Epidermal melanocyte (primary cell): ENCODE measurements around the gene DNAH1.

ENCODE experiments used
- DNase-seq: peaks from one replicate; pipeline ENCODE4 v3.0.0; 2011; ENCODE audit warnings: low spot score; ENCODE audit not compliant: insufficient read length

DNAH1 gene

DNA sequence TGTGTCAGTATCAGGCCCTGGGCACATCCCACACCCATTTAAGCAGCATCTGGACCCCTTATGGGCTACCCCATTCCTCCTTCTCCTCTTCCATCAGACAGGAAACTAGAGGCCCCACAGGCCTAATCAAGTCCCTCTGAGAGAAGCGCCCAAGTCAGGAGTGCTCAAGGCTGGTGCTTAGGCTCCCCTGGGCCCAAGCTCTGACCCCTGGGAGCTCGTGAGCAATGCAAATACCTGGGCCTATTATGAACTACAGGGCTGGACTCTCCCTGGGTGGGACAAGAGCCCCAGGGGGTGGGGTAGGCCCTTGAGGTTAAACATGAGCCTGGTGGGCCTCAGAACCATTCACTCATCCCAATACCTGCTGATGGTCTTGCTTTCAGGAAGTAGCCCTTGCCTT, 71.4 kb downstream of the DNAH1 start:
- no peak for DNase-seq

DNA sequence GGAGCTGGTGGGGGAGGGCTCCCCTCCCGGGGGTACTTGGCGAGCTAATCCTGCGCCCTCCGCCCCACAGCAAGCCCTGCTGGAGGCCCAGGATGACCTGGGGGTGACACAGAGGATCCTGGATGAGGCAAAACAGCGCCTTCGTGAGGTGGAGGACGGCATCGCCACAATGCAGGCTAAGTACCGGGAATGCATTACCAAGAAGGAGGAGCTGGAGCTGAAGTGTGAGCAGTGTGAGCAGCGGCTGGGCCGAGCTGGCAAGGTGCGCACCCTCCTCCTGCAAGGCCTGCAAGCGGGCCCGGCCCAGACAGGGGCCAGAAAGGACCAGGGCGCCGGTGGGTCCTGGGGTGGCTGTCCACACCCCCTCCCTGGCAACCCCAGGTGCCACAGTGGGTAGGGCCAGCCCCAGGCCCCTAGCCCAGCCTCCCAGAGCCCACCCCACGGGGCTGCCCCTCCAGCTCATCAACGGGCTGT, 72.3 kb downstream of the DNAH1 start:
- DNase-seq = no peak

DNA sequence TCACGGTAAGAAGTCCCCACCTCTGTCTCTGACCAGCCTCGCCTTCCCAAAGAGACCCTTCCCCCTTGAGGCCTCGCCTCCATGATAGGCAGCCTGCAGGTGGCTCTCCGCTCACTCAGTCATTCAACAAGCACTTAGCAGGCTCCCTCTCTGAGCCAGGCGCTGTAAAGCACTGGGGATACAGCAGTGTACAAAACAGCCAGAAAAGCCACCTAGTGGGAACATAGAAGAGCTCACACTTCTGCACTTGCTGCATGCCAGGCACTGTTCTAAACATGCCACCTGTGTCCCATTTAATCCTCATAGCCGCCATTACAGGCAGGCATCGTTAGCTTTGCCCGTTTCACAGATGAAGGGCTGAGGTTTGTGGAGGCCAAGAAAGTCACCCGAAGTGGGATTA, 72.8 kb downstream of the DNAH1 start:
- DNase-seq = no peak

DNA sequence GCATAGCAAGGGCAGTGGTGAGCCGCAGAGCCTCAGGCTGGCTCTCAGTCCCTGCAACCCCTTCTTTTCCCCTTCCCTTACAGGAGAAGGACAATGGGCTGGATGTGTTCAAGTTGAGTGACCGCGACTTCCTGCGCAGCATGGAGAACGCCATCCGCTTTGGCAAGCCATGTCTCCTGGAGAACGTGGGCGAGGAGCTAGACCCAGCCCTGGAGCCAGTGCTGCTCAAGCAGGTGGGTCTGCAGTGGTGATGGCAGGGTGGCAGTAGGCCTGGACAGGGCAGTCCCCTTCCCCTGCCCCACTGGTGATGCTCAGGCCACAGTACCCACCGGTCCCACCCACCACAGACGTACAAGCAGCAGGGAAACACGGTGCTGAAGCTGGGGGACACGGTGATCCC, 75.0 kb downstream of the DNAH1 start:
- no peak for DNase-seq

DNA sequence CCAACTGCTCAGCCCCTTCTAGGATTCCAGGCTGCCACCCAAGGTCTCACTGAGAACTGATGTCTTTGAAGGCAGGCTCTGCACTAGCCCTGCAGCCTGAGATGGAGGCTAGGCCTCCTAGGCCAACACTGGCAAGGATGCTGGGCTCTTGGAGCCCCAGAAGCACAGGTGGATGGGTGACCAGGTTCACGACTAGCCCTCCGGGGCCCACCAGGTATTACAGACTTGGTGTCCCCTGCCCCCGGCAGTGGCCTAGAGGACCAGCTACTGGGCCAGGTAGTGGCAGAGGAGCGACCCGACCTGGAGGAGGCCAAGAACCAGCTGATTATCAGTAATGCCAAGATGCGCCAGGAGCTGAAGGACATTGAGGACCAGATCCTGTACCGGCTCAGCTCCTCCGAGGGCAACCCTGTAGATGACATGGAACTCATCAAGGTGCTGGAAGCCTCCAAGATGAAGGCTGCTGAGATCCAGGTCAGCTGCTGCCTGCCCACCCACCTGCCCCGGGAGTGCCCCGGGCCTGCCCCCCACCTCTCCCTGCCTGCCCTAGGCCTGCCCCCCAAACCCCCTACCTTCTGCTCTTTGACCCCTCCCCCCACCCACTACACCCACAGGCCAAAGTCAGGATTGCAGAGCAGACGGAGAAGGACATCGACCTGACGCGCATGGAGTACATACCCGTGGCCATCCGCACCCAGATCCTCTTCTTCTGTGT, 76.3 kb downstream of the DNAH1 start:
- no peak for DNase-seq

DNA sequence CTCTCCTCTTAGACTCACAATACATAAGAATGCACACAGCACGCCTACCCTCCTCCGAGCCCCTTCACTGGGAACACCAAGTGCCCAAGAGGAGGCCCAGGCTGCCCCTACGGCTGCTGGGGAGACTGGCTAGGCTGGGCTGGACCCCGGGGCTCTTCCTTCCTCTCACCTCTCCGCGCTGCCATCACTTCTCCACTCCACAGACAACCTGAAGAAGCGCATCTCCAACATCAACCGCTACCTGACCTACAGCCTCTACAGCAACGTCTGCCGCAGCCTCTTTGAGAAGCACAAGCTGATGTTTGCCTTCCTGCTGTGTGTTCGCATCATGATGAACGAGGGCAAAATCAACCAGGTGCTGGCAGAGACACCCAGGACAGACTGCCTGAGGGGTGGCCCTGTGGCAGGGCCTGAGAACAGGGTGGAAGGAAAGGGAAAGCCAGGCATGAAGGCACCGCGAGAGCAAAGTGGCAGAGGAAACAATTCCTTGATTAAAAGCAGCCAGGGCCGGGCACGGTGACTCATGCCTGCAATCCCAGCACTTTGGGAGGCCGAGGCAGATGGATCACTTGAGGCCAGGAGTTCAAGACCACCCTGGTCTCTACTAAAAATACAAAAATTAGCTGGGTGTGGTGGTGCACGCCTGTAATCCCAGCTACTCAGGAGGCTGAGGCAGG, 77.2 kb downstream of the DNAH1 start:
- no peak for DNase-seq

DNA sequence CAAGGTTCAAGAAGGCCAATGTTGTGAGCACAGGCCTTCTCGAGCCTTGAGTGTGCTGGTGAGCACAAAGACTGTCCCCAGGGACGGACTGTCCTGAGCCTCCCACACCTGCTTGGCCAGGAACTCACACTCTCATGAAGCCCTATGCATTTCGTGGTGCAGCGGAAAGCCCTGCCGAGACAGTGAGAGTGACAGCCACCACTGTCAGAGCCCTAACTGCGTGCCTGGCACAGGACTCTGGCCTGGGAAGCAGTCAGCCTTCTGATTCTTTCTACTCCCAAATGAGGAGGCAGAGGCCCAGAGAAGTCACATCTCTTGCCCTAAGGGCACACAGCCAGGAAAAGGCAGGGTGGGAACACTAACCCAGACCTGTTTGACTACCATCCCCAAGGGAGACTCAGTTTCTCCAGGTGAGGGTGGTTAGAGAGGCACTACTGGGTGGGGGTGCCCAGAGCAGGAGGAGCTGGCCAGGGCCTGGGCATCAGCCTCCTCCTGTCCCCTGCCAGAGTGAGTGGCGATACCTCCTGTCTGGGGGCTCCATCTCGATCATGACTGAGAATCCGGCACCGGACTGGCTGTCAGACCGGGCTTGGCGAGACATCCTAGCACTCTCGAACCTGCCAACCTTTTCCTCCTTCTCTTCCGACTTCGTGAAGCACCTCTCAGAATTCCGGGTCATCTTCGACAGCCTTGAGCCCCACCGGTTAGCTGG, 78.0 kb downstream of the DNAH1 start:
- DNase-seq = no peak

DNA sequence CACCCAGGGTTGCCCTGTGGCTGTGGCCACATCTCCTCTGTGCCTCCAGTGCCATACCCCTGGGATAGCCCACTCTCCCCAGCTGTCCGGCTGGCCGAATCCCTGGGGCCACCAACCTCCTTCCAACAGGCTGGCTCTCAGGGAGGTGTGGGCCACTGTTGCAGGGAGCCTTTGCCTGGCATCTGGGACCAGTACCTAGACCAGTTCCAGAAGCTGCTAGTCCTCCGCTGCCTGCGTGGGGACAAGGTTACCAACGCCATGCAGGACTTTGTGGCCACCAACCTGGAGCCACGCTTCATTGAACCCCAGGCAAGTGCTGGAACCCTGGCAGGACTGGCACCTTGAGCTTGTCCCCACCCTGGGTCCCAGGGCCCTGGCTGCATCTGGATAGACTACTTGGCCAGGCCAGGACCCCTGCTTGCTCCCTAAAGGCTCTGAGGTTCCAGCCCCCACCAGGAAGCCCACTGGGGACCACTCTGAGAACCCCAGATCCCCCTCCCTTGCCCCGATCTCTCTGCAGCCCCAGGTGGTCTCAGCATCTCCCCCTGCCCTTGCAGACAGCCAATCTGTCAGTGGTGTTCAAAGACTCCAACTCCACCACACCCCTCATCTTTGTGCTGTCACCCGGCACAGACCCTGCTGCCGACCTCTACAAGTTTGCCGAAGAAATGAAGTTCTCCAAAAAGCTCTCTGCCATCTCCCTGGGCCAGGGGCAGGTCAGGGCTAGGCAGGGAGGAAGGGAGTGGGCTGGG, 78.8 kb downstream of the DNAH1 start:
- no peak for DNase-seq

DNA sequence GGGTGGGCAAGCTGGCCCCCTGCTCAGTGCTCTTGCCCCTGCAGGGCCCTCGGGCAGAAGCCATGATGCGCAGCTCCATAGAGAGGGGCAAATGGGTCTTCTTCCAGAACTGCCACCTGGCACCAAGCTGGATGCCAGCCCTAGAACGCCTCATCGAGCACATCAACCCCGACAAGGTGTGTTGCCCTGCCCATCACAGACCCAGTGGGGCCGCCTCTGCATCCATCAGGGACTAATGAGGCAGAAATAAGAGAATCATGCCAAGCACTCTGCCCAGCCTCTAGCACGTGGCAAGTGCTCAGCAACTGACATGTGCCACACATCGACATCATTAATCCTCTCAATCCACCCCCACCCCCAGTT, 79.4 kb downstream of the DNAH1 start:
- no peak for DNase-seq

DNA sequence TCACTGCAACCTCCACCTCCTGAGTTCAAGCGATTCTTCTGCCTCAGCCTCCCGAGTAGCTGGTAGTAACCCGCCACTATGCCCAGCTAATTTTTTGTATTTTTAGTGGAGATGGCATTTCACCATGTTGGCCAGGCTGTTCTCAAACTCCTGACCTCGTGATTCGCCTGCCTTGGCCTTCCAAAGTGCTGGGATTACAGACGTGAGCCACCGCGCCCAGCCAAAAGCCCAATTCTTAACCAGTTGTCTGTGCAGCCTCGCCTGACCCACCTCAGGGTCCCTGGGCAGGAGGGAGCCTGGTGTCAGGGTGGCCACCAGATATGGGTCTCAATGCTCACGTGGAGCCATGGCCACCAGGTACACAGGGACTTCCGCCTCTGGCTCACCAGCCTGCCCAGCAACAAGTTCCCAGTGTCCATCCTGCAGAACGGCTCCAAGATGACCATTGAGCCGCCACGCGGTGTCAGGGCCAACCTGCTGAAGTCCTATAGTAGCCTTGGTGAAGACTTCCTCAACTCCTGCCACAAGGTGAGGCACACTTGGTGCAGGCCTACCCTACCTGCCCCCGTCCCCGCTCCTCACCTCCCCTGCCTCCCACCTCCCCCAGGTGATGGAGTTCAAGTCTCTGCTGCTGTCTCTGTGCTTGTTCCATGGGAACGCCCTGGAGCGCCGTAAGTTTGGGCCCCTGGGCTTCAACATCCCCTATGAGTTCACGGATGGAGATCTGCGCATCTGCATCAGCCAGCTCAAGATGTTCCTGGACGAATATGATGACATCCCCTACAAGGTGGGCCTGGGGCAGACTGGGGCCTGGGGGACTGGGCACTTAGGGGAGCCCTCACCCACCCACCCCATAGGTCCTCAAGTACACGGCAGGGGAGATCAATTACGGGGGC, 80.1 kb downstream of the DNAH1 start:
- no peak for DNase-seq

DNA sequence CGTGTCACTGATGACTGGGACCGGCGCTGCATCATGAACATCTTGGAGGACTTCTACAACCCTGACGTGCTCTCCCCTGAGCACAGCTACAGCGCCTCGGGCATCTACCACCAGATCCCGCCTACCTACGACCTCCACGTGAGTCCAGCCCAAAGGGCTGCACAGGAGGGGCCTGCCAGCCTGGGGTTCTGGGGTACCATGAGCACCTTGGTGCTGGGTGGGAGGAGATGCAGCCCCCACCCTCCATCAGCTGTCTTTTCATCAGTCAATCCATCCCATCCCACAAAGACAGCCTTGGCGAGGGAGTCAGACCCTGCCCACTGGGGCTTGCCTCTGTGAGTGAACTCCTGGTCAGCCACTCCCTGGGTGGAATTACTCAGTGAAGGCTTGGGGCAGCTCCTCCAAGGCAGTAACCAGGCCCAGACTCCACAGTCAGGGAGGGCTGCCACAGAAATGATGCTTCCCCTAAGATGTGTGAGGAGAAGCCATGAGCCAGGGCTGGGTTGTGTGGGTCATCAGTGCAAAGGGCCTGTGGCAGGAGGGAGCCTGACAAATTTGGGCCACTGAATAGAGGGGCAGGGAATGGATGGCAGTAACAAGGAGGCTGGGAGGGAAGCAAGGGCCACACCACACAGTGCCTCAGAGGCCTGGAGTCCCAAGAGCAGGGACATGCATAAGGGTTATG, 80.9 kb downstream of the DNAH1 start:
- no peak for DNase-seq

DNA sequence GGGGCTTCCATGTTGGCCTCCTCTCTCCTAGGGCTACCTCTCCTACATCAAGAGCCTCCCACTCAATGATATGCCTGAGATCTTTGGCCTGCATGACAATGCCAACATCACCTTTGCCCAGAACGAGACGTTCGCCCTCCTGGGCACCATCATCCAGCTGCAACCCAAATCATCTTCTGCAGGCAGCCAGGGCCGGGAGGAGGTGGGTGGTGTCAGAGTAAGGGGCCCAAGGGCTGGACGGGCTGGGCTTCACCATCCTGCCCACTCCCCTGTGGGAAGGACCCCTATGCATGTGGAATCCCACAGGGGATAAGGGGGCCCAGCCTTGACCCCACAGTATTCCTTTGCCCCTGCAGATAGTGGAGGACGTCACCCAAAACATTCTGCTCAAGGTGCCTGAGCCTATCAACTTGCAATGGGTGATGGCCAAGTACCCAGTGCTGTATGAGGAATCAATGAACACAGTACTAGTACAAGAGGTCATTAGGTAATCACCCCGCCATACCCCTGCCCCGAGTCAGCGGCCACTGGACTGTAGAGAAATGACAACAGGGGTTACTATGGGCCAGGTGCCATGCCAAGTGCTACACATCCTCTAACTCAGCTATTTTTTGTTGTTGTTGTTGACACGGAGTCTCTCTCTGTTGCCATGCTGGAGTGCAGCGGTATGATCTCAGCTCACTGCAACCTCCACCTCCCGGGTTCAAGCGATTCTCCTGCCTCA, 81.7 kb downstream of the DNAH1 start:
- no peak for DNase-seq

DNA sequence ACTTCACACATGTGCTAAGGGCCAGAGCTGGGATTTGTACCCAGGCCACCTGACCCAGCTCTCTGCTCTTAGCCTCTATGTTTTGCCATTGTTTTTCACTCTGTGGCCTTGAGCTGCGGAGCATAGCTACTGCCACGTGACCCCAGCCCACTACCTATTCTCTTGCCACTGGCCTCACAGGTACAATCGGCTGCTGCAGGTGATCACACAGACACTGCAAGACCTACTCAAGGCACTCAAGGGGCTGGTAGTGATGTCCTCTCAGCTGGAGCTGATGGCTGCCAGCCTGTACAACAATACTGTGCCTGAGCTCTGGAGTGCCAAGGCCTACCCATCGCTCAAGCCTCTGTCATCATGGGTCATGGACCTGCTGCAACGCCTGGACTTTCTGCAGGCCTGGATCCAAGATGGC, 82.6 kb downstream of the DNAH1 start:
- DNase-seq = no peak

DNA sequence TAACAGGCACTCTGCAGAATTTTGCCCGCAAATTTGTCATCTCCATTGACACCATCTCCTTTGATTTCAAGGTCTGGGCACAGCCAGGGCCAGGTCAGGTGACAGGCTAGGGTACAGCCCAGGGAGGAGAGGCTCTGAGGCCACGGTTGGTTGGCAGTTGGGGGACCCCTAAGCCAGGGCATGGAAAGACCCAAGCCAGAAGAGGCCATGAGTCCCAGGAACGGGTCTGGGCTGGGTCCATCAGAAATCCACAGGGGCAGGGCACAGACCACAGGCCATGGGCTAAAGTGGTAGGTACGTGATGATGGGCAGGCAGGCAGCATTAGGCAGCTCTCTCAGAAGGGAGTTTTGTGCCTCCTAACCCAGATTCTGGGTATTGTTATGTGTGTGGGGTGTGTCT, 83.0 kb downstream of the DNAH1 start:
- DNase-seq = no peak

DNA sequence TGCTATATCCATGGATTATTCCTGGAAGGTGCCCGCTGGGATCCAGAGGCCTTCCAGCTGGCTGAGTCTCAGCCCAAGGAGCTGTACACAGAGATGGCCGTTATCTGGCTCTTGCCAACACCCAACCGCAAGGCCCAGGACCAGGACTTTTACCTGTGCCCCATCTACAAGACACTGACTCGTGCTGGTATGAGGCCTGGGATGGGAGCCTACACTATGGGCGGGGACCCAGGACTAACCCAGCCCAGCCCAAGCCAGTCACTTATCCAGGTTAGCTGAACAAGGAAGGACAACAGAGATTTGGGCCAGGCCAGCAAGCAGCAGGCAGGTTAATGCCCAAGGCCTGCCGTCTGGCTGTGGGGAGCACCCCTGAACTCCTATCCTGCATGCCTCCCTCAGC, 83.5 kb downstream of the DNAH1 start:
- no peak for DNase-seq

DNA sequence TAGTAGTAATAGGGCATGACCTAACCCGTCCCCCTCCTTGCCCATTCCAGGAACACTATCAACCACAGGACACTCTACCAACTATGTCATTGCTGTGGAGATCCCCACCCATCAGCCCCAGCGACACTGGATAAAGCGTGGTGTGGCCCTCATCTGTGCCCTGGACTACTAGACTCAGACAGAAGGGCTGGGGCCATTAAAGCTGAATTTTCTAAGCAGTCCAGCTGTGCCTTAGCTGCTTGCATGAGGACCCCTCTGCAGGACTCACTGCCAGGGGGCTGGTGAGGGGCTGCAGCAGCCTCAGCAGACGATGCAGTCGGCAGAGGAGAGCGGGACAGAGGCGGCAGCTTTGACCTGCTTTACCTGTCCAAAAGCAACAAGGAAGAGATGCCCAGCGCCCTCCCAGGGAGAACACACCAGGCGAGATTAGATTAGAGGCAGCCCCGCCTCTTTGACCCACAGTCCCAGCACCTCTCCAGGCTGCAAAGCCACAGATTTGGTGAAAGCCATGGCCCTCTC, 84.2 kb downstream of the DNAH1 start:
- no peak for DNase-seq

DNA sequence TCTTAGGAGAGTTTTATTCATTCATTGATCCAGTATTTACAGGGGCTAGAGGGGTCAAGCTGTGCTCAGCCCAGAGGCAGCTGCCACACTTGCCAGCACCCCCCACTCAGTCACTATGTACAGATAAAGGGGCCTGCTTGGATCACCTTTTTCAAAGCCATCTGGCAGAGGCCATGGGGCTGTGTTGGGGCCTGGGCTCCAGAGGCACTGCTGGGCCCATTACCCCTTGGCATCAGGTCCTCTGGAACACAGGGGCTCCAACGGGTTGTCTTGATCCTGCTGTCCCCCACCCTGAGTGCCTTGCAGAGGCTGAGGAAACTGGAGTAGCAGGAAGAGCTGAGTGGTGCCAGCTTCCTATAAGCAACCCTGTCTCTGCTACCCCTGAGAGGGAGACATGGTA, 84.9 kb downstream of the DNAH1 start:
- DNase-seq = no peak

DNA sequence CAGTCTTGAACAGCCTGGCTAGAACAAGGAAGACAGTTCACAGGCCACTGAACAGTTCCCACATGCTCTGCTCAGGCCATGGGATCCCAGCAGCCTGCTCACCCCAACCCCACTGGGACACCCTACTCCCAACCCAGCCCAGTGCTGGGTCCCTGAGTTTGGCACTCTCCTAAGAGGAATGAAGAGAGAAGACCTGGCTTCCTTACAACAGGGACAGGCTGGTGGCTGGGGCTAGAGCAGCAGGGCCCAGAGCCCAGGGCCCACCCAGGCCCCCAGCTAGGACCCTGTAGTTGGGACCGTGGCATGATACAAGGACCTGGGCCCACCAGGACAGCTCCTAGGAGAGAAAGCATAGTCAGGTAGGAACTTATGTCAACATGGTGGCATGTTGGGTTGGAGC, 85.4 kb downstream of the DNAH1 start:
- DNase-seq = no peak

DNA sequence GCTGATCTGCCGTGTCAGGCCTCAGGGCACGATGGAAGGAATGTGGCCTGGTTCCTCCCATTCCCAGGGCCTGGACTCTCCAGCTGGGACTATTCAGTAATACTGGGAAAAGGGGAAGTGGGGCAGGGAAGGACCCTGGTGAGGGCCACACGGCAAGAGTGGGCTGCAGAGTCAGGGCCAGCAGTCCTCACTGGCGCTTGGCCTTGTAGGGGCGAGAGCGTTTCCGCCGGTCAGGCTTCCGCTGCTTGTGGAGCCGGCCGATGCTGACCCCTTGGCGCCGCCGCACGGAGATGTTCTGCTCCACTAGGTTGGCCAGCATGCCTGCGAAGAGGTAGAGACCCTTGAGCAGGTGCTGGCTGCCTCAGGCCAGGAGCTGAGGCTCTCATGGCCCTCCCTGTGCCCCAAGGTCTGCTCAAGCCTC, 86.0 kb downstream of the DNAH1 start:
- DNase-seq = no peak
